ENCODE measurements around the gene NPTX2. TPM values are rescaled to one million over a fixed set of nuclear protein-coding genes. Genes with fewer than 3 reads are reported as not detected.

Gene NPTX2
- total and polyA plus RNA-seq, 2 experiments from 2014 or later, result 8.2 to 24.1 TPM

GRCh38 chr7:98626460-98627412 is 9.7 kb downstream of the NPTX2 start:
- Histone ChIP-seq H2AFZ (no peak overlapping the region), H3K4me3 (no peak overlapping the region), H3K27ac (ENCODE audit: low read depth) (no peak overlapping the region), H3K9me2 (ENCODE audit: insufficient read depth) (no peaks in the 10 kb centered on the region), H3K4me1 (ENCODE audit: insufficient read depth) (no peaks in the 10 kb centered on the region), H3K36me3 (ENCODE audit: insufficient read depth) (no peaks in the 10 kb centered on the region), H3K79me2 (replicated peaks; ENCODE audit: insufficient read depth) (no peaks in the 10 kb centered on the region), H3F3A (replicated peaks; ENCODE audit: low read depth) (no peaks in the 10 kb centered on the region), H3K4me2 (no peak overlapping the region), H3K27me3 (ENCODE audit: insufficient read depth) (no peaks in the 10 kb centered on the region), H4K20me1 (replicated peaks; ENCODE audit: insufficient read depth) (no peaks in the 10 kb centered on the region)
- peaks cover under 1% of the 10 kb centered on the region; the same call in 2 of the 3 replicates for H3K9me3 Mint-ChIP-seq
- H3K36me3 Mint-ChIP-seq (ENCODE audit: low read depth), result no peaks in the 10 kb centered on the region; the same call in 1 of the 3 replicates
- H3K4me1 Mint-ChIP-seq, result peaks cover 22% of the 10 kb centered on the region
- H3K27me3 Mint-ChIP-seq (ENCODE audit: insufficient read depth, low read depth, poor library complexity), result peaks cover 6% of the 10 kb centered on the region
- no peak overlapping the region for H3K27ac Mint-ChIP-seq
- TF ChIP-seq, protein P1, sequence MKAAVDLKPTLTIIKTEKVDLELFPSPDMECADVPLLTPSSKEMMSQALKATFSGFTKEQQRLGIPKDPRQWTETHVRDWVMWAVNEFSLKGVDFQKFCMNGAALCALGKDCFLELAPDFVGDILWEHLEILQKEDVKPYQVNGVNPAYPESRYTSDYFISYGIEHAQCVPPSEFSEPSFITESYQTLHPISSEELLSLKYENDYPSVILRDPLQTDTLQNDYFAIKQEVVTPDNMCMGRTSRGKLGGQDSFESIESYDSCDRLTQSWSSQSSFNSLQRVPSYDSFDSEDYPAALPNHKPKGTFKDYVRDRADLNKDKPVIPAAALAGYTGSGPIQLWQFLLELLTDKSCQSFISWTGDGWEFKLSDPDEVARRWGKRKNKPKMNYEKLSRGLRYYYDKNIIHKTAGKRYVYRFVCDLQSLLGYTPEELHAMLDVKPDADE (IDR thresholded peaks at IDR 0.05), result no peak
- no peak for TF ChIP-seq CTCF (conservative IDR thresholded peaks at IDR 0.05; ENCODE audit: low read depth in 2 of 2)
- TF ChIP-seq, protein P2, sequence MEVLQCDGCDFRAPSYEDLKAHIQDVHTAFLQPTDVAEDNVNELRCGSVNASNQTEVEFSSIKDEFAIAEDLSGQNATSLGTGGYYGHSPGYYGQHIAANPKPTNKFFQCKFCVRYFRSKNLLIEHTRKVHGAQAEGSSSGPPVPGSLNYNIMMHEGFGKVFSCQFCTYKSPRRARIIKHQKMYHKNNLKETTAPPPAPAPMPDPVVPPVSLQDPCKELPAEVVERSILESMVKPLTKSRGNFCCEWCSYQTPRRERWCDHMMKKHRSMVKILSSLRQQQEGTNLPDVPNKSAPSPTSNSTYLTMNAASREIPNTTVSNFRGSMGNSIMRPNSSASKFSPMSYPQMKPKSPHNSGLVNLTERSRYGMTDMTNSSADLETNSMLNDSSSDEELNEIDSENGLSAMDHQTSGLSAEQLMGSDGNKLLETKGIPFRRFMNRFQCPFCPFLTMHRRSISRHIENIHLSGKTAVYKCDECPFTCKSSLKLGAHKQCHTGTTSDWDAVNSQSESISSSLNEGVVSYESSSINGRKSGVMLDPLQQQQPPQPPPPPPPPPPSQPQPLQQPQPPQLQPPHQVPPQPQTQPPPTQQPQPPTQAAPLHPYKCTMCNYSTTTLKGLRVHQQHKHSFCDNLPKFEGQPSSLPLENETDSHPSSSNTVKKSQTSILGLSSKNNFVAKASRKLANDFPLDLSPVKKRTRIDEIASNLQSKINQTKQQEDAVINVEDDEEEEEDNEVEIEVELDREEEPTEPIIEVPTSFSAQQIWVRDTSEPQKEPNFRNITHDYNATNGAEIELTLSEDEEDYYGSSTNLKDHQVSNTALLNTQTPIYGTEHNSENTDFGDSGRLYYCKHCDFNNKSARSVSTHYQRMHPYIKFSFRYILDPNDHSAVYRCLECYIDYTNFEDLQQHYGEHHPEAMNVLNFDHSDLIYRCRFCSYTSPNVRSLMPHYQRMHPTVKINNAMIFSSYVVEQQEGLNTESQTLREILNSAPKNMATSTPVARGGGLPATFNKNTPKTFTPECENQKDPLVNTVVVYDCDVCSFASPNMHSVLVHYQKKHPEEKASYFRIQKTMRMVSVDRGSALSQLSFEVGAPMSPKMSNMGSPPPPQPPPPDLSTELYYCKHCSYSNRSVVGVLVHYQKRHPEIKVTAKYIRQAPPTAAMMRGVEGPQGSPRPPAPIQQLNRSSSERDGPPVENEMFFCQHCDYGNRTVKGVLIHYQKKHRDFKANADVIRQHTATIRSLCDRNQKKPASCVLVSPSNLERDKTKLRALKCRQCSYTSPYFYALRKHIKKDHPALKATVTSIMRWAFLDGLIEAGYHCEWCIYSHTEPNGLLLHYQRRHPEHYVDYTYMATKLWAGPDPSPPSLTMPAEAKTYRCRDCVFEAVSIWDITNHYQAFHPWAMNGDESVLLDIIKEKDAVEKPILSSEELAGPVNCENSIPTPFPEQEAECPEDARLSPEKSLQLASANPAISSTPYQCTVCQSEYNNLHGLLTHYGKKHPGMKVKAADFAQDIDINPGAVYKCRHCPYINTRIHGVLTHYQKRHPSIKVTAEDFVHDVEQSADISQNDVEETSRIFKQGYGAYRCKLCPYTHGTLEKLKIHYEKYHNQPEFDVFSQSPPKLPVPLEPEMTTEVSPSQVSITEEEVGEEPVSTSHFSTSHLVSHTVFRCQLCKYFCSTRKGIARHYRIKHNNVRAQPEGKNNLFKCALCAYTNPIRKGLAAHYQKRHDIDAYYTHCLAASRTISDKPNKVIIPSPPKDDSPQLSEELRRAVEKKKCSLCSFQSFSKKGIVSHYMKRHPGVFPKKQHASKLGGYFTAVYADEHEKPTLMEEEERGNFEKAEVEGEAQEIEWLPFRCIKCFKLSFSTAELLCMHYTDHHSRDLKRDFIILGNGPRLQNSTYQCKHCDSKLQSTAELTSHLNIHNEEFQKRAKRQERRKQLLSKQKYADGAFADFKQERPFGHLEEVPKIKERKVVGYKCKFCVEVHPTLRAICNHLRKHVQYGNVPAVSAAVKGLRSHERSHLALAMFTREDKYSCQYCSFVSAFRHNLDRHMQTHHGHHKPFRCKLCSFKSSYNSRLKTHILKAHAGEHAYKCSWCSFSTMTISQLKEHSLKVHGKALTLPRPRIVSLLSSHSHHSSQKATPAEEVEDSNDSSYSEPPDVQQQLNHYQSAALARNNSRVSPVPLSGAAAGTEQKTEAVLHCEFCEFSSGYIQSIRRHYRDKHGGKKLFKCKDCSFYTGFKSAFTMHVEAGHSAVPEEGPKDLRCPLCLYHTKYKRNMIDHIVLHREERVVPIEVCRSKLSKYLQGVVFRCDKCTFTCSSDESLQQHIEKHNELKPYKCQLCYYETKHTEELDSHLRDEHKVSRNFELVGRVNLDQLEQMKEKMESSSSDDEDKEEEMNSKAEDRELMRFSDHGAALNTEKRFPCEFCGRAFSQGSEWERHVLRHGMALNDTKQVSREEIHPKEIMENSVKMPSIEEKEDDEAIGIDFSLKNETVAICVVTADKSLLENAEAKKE (CRISPR knock-in tag; IDR thresholded peaks at IDR 0.05), result no peak
- no peak for TF ChIP-seq POLR2AphosphoS5 (IDR thresholded peaks at IDR 0.05; ENCODE audit: low read depth)
- no peak for TF ChIP-seq EZH2phosphoT487 (IDR thresholded peaks at IDR 0.05; ENCODE audit: unreplicated experiment)
- no peak for TF ChIP-seq NANOG (IDR thresholded peaks at IDR 0.05; ENCODE audit: borderline replicate concordance)
- no peak for TF ChIP-seq ZNF114 (CRISPR knock-in tag; IDR thresholded peaks at IDR 0.05)
- TF ChIP-seq JUNB (IDR thresholded peaks at IDR 0.05; ENCODE audit: unreplicated experiment), result no peak
- TF ChIP-seq EZH2 (IDR thresholded peaks at IDR 0.05; ENCODE audit: low read depth, unreplicated experiment), result no peak
- TF ChIP-seq, protein P3, sequence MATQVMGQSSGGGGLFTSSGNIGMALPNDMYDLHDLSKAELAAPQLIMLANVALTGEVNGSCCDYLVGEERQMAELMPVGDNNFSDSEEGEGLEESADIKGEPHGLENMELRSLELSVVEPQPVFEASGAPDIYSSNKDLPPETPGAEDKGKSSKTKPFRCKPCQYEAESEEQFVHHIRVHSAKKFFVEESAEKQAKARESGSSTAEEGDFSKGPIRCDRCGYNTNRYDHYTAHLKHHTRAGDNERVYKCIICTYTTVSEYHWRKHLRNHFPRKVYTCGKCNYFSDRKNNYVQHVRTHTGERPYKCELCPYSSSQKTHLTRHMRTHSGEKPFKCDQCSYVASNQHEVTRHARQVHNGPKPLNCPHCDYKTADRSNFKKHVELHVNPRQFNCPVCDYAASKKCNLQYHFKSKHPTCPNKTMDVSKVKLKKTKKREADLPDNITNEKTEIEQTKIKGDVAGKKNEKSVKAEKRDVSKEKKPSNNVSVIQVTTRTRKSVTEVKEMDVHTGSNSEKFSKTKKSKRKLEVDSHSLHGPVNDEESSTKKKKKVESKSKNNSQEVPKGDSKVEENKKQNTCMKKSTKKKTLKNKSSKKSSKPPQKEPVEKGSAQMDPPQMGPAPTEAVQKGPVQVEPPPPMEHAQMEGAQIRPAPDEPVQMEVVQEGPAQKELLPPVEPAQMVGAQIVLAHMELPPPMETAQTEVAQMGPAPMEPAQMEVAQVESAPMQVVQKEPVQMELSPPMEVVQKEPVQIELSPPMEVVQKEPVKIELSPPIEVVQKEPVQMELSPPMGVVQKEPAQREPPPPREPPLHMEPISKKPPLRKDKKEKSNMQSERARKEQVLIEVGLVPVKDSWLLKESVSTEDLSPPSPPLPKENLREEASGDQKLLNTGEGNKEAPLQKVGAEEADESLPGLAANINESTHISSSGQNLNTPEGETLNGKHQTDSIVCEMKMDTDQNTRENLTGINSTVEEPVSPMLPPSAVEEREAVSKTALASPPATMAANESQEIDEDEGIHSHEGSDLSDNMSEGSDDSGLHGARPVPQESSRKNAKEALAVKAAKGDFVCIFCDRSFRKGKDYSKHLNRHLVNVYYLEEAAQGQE (IDR thresholded peaks at IDR 0.05; ENCODE audit: unreplicated experiment), result no peak
- no peak for TF ChIP-seq CREB1 (CRISPR knock-in tag; IDR thresholded peaks at IDR 0.05; ENCODE audit: low read depth)
- no peak for TF ChIP-seq ZNF331 (CRISPR knock-in tag; IDR thresholded peaks at IDR 0.05; ENCODE audit: low read depth)
- no peak for TF ChIP-seq STAT1 (IDR thresholded peaks at IDR 0.05; ENCODE audit: unreplicated experiment)
- ATAC-seq, result peak; percentile 42
- H3K4me3 Mint-ChIP-seq, result no peak overlapping the region
- peak; percentile 79 for DNase-seq (ENCODE audit: low spot score)

Data from GM23338 (cell line).